ENCODE results near the gene AHNAK. TPM values are rescaled to one million over a fixed set of nuclear protein-coding genes. Genes with fewer than 3 reads are reported as not detected.
"Not testable (repeated sequence)": the region's sequence is repeated elsewhere in the genome, so short reads cannot be mapped to it uniquely, and the experiment has no call there.

Gene AHNAK
- polyA plus RNA-seq, 1 donor: 240 TPM

DNA sequence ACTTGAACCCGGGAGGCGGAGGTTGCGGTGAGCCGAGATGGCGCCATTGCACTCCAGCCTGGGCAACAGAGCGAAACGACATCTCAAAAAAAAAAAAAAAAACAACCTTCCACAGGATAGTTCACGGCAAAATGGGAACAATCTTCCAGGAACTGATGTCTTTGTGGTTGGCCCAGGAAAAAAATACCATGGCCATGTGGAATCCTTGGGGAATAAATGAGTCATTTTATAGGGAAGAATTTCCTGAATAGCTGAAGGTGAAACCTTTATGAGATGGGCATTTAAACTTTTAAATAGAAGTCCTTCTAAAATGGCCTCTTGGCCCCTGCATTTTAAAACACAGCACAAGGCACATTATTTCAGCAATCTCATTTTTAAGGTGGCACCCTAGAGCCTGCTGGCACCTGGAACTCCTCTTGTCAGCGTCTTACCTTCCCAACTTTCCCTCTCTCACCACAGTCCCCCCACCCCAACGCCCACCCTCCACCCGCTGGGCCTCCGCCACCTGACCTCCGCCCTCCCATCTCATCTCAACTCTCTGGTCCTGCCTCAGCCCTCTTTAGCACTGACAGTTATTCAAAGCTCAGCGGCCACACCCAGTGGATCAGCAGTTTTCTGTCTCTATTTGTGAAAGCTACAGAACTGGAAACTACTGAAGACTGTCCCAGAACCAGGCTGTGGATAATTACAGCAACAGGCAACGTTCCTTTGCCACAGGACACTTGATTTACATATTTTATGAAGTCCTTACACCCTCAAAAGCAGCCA, 84.7 kb downstream of the AHNAK start:
- no peak for DNase-seq (ENCODE audit: low read depth)

DNA sequence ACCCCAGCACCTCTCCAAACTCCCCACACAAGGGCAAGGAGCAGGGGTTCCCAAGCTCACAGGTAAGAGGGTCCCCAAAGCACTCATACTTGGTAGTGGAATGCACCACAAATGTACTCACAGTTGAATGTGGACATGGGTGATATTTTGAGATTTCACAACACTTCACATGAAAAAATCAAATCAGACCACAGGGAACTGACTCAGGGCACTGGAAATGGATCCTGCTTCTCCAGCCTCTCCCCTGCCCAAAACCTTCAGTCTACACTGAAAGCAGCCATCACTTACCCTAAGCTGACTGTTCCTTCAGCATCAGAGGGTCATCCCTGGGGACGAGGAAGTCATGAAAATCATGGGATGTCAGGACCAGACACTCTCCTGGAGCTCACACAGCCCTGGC, 87.5 kb downstream of the AHNAK start:
- no peak for DNase-seq (ENCODE audit: low read depth)

DNA sequence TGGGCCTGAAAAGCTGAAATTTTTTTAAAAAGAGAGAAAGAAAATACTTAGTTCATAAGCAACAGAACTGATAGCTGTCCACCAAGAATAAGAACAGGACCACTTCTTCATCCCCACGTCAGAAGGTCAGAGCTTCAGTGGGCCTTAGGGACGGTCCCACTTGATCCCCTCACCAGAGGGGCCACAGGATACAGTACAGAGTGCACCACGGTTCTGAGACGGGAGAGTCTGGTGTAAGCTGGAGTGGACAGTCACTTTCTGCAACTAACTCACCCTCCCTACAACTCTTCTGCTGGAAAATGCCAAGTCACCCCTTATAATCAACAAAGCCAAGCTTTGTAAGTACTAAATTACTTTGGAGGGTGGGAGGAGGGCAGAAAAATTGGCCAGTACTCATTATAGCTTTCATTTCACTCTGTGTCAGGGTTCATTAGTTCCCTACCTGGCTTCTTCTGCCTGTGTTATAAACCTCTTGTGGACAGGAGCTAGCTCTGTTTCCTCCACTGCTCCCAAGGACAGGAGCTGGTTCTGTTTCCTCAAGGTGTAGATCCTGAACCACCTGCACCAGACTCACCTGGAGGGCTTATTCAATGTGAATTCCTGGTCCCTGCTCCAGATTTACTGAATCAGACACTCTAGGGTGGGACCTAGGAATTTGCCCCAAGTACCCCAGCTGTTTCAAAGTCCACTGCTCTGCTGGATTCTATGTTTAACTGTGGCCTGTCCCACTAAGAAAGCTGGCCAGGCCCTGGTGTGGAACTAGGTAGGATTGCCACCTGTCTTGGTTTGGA, 88.2 kb downstream of the AHNAK start:
- no peak for DNase-seq (ENCODE audit: low read depth)

DNA sequence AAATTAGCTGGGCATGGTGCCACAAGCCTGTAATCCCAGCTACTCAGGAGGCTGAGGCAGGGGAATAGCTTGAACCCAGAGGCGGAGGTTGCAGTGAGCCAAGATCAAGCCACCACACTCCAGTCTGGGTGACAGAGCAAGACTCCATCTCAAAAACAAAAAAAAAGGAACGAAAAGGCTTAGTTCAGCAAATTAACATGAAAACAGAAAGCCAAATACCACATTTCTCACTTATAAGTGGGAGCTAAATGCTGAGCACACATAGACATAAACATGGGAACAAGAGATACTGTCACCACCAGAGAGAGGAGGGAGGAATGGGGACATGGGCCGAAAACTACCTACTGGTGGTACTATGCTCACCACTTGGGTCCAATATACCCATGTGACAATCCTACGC, 89.1 kb downstream of the AHNAK start:
- no peak for DNase-seq (ENCODE audit: low read depth)

DNA sequence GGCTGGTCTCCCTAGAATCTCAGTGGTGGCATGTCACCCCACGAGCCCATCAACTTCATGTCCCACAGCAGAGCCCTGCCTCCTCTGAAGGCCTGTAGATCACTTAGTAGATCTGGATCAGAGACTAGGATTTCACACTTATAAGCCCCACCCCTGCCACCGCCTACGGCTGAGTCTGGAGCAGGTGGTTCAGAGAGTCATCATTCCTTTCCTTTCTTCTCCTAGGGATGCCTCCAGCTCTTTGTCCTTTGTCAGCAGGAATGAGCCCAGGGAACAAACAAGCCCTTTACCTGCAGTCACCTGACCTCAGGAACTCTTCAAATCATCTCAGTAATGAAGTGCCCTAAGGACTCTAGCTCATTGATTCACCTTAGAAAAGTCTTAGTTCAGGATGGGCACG, 90.0 kb downstream of the AHNAK start:
- DNase-seq (ENCODE audit: low read depth): no peak

DNA sequence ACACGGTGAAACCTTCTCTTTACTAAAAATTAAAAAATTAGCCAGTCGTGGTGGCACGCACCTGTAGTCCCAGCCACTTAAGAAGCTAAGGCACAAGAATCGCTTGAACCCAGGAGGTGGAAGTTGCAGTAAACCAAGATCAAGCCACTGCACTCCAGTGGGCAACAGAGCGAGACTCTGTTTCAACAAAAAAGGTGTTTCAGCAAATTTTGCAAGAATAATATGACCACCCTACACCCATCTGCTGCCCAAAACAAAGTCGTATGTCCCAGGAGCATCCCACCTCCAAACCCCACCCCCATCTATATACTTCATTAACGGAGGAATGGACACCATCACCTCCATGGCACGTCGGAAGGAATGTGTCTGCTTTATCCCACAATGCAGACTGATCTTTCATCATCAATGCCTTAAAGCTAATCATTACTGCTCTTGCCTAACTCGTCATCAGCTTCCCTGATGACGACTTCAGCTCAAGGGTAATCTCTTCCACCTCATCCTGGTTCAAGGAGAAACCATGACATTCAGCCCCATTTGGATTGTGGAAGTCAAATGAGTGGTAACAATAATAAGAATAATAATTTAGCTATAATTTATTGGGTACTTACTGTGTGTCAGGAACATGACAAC, 93.7 kb downstream of the AHNAK start:
- no peak for DNase-seq (ENCODE audit: low read depth)

DNA sequence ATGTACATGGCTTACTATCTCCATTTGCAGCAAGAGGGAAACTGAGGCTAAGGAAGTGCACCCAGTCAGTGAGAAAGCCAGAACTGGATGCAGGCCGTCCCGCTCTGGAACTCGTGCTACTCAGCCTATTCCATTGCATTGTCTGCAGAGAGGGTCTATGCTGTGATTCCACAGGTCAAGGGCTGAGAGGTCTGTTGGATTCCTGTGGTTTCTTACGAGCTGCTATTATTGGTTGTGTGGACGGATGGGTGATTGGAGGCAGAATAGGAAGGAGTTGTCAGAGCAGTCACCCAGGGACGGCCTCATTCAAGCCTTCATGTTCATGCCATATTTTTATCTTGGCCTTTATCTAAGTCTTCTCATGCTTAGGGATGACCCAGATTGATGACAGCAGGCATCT, 94.3 kb downstream of the AHNAK start:
- no peak for DNase-seq (ENCODE audit: low read depth)

DNA sequence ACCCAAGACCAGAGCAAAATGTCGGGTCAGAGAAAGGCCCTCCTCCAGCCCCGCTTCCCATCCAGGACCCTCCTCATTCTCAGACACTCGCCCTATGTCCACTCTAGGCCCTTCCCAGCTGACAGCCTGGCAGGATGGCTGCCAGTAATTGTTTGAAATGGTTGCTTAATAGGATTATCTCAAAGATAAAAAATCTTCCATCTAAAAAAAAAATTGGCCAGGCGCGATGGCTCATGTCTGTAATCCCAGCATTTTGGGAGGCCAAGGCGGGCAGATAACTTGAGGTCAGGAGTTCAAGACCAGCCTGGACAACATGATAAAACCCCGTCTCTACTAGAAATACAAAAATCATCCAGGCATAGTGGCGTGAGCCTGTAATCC, 95.4 kb downstream of the AHNAK start:
- no peak for DNase-seq (ENCODE audit: low read depth)

DNA sequence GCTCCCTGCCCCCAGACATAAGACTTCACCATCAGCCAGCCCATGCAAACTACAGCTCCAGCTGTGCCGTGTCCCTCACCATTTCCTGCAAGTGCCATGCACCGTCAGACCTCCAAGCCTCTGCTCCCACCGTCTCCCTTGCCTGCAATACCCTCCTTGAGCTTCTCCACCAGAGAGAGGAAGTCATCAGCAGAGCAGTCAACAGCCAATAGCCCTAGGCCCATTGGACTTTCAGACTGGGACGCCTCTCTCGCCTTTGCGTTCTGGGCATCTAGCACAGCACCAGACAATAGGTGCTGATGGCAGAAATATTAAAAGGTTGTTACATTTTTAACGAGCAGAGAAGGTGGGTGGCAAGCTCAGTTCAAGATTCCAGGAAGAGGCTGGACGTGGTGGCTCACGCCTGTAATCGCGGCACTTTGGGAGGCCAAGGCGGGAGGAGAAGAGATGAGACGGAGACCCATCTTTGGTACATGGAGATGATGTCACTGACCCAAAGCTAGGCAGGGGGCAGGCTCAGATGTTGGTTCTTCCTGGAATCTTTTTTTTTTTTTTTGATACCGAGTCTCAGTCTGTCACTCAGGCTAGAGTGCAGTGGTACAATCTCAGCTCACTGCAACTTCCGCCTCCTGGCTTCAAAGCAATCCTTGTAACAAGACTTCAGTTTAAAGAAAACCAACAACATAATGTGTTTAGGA, 95.9 kb downstream of the AHNAK start:
- no peak for DNase-seq (ENCODE audit: low read depth)

DNA sequence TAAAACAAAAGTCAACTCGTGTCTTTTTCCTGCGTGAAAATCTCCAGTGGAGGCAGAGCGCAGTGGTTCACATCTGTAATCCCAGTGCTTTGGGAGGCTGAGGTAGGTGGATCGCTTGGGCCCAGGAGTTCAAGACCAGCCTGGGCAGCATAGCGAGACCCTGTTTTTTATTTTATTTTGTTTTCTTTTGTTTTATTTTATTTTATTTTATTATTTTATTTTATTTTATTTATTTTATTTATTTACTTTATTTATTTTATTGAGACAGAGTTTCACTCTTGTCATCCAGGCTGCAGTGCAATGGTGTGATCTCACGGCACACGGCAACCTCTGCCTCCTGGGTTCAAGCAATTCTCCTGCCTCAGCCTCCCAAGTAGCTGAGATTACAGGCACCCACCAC, 96.7 kb downstream of the AHNAK start:
- DNase-seq (ENCODE audit: low read depth): not testable (repeated sequence)

DNA sequence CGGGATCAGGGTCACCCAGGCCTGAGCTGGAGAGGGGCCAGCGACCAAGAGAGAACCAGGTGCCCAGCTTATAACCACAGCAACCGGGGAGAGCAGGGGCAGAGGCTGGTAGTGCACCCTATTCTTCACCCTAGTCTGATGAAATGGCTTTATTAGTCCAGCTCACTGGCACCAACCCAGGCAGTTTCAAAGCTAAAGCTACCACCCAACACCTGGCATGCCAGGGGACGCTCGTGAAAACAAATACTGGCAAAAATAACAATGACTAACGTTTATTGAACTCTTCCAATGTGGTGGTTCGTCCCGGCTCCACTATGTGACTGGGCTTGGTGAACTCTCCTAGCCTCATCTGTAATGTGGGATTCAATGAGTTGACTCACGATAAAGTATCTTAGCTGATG, 97.2 kb downstream of the AHNAK start:
- DNase-seq (ENCODE audit: low read depth): no peak

DNA sequence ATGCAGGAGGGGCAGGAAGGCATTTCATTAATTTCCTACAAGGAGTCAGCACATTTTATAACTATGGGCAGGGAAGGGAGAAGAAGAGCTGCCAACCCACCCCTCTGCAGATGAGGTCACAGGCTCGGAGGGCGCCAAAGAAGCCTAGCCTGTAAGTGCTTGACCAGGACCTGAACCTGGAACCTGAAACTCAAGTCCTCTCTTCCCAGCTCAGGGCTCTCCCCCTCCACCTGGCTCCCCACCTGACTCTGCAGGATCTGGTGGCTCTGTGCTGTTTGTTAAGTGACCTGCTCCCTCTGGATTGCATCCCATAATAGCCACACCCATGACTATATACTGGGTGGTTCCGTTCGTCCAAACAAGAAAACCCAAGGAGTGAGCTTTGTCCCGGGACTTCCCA, 100.5 kb downstream of the AHNAK start:
- no peak for DNase-seq (ENCODE audit: low read depth)

DNA sequence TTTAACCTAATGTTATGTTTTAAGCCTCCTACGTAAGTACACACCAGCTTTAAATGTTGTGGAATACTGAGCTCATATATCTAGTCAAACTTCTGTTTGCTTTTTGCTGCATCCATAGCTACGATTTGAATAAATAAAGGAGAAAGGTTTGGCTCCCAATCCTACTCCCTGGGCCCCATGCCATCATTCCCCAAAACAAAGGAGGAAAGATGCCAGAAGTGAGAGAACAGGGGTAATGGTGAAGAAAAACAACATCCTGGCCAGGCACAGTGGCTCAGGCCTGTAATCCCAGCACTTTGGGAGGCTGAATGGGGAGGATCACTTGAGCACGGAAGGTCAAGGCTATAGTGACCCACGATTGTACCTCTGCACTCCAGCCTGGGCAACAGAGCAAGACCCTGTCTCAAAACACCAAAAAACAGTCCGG, 101.3 kb downstream of the AHNAK start:
- DNase-seq (ENCODE audit: low read depth): peak; percentile 75

DNA sequence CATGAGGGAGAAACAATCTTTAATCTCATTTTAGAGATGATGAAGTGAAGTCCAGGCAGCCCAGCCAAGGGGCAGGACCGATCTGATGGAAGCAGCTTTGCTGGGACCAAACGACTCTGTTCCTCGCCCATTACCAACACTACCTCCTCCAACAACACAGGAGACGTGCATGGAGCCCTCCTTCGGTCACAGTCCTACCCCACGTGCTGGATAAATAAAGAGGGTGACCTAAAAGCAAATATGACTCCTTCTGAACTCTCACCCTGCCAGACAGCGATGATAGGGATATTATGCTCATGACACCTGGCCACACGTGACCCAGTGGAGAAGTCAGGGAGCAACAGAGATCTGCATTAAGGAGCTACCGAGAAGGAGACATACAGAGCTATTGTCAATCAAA, 101.8 kb downstream of the AHNAK start:
- DNase-seq (ENCODE audit: low read depth): no peak

DNA sequence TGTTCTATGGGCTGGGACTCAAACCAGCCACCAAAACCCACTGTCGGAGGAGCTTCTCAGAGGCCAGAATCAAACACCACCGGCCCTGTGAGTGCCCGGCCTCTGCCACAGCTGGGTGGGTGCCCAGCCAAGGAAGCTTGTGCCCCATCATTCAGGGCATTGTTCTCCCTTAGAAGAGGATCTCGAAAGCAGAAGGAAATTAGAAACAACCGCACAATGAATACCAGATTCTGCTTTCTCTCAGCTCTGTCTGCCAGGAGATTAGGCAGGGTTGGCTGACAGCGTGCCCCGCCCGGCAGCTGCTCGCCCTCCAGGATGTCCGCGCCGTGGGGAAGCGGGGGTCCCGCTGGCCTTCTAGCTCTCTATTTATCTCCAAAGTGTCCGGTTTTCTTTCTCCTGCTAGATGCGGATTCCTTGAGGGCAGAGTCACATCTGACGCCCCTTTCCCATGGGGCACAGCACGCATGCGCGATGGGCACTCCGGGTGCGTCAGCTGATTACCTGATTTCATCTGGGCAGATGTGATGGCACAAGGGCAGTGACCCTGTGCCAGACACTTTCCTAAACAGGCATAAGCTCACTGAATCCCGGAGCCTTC, 102.3 kb downstream of the AHNAK start:
- peak; percentile 46 for DNase-seq (ENCODE audit: low read depth)

DNA sequence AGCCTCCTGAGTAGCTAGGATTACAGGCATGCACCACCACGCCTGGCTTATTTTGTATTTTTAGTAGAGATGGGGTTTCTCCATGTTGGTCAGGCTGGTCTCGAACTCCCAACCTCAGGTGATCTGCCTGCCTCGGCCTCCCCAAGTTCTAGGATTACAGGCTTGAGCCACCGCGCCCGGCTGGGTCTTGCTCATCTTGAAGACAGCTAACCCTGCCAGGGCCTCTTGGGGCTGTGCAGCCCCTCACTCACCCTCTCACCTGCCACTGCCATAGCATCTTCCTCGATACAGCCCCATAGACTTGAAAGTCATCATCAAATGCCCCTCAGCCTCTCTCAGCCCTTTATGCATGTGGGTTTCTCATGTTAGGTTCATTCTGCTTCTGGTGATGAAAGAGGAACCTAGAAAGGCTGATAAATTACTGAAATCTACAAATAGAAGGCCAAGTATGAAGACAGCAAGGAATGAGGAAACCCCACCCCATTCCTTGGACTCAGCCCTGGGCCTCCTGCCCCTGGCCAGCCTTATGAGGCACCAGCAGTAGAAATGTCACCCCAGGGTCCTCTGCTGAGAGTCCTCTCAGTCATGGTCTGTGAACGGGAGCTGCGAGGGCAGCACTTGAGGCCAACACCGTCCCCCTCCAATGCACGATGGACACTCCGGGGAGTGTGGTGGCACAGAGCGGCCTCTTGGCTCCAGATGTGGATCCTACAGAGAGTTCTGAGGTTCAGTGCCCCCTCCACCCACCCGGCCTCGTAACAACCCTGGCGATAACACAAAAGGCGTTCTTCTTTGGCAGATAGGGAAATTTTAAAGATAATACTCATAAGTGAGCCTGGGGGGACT, 103.0 kb downstream of the AHNAK start:
- no peak for DNase-seq (ENCODE audit: low read depth)

DNA sequence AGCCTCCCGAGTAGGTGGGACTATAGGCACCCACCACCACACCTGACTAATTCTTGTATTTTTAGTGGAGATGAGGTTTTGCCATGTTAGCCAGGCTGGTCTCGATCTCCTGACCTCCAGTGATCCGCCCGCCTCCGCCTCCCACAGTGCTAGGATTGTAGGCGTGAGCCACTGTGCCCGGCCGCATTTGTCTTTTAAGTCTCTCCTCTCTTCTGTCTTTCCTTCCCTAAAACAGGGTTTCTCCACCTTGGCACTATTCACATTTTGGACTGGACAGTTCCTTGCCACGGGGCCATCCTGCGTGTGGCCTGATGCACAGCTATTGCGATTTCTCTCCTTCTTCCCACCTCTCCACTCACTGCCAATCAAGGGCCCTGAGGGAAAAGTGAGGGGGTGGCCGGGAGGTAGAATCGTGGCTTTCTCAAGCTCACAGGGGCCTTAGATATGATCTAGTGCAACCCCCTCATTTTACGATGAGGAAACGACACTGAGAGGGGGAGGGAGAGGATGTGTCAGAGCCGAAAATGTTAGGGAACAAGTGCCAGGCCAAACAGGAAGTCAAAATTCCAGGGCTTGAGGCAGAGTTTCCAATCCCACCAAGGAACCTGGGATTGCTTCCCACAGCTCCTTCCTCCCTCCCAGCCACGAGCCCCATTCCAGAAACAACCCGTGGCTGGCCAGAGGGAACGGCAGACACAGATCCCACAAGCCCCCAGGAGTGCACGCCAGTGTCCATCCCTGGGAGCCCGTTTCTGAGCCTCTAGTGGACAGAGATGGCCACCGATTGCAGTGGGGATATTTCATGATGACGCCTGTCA, 106.6 kb downstream of the AHNAK start:
- DNase-seq (ENCODE audit: low read depth): peak; percentile 71

DNA sequence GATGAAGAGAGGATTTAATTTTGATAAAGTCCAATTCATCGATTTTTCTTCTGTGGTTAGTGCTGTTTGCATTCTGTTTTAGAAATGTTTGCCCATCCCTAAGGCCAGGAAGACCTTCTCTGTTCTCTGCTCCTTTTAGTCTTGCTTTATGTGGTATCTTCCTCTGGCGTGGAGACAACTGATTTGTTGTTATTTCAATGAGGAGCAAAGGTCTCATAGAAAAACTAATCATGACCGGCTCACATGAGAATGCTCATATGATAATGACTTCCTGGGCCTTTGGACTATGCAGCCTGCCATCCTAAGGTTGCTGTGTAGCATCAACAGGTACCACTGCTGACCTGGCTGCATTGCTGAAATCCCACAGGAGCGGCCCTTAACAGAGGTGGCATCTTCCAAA, 108.0 kb downstream of the AHNAK start:
- no peak for DNase-seq (ENCODE audit: low read depth)

DNA sequence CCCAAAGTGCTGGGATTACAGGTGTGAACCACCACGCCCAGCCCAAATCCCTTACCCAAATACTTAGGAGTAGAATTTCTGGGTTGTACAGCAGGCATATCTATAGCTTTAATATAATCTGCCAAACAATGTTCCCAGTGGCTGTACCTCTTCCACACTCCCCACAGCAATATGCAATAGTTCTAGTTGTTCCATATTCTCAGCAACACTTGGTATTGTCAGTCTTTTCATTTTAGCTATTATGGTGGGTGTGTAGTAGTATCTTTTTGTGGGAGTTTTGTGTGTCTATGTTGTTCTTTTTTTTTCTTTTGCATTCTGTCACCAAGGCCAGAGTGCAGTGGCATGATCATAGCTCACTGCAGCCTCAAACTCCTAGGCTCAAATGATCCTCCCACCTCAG, 109.0 kb downstream of the AHNAK start:
- DNase-seq (ENCODE audit: low read depth): no peak
